ENCODE measurements around the gene ITGAL.
"Not testable (repeated sequence)": the region's sequence is repeated elsewhere in the genome, so short reads cannot be mapped to it uniquely, and the experiment has no call there.

The ITGAL gene

DNA sequence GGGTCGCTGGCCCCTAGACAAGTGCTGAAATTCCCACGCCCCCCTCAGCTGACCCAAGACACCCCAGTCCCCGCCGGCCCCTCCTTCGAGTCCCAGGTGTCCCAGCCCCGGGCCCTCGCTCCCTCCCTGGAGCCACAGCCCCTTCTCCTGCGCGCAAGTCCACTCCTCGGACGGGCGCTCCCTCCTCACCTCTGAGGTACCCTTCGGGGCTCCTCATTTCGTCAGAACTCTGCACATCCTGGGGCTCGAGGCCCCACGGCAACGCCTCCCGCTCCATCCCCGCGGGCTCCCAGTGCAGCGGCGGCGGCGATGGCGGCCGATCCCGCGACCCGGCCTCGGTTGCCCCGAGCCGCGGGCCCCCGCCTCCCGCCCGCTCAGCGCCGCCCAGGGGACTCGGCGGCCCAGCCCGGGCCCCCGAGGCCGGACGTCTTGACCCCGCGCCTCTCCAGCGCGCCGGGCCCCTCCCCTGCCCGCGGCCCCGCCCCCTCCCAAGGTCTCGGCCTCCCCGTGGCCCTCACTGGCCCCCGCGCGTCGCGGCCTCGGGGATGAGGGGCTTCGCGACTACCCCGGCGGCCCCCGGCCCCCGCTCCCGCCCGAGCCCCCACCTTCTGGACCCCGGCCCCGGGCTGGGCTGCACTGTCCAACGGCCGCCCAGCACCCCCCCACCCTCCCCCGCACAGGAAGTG lies 53.7 kb downstream of the ITGAL start, which contains the start of gene ZNF768:
Gene ZNF768 (minus strand): TSS at position 430 of the 686 bp plus-strand sequence. CDS start 153 bp downstream, at position 277.
- no peak for DNase-seq (ENCODE audit: low spot score)

DNA sequence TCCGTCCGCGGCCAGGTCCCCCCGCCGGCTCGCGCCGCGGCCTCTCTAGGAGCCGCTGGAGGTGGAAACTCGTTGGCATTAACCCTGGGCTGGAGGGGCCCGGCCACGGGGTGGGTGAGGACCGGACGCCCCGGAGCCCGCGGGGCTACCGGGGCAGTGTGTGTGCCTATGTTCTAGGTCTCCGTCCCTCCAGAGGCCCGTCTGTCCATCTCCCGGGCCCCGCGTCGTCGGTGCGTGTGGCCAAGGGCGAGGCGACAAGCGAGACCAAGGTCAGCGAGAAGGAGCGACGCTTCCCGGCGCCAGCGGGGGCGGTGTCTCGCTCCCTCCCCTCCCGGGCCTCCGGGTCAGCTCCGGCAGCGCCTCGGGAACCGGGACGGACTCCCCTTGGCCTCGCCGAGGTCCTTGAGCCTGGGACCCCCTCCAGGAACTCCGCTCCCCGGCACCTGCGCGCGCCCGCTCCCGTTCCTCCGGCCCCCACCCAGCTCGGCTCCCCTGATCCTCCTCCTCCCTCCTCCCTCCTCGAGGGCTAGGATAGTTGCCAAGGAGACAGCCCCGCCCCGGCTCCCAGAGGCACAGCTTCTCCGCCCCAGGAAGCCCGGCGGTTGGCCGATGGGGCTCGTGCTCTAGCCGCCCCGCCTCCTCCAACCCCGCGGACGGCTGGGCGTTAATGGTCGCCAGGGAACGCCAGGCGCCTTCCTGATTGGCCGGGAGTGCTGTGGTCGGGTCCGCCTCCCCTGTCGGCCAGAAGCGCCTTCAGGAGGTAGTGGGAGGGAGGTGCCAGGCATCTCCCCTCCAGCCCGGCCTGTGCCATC lies 54.5 kb downstream of the ITGAL start:
- DNase-seq (ENCODE audit: low spot score) = peak; percentile 99

DNA sequence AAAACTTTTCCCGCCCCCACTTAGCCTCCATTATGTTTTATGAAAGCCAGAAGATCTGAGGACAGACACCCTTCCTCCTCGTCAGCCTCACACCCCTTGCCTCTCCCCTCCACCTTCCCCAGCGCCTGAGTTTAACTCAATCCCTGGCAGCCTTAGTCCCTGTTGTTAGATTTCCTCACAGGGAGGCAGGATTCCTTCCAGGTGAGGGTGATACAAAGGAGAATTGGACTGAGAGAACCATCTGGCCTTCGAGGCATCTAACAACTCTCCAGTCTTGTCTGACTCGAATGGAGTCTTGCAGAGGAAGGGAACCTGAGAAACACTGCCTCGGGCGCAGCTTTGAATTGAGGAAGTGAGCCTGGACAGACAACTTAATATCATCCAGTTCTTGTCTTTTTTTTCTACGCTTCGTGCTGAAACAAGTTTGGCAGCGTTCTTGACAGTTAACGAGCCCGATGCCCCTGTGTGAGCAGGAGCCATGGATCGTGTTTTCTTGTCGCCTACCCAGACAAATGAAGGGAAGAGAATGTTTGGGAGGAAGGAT lies 55.2 kb downstream of the ITGAL start:
- DNase-seq (ENCODE audit: low spot score) = no peak

GRCh38 chr16:30528799-30529457 lies 56.4 kb downstream of the ITGAL start:
- DNase-seq (ENCODE audit: low spot score) = no peak

- no peak for DNase-seq (ENCODE audit: low spot score)
Measured at GRCh38 chr16:30530163-30531037, 57.9 kb downstream of the ITGAL start.

- DNase-seq (ENCODE audit: low spot score) = no peak
Measured at GRCh38 chr16:30532285-30533145, 60.0 kb downstream of the ITGAL start.

DNA sequence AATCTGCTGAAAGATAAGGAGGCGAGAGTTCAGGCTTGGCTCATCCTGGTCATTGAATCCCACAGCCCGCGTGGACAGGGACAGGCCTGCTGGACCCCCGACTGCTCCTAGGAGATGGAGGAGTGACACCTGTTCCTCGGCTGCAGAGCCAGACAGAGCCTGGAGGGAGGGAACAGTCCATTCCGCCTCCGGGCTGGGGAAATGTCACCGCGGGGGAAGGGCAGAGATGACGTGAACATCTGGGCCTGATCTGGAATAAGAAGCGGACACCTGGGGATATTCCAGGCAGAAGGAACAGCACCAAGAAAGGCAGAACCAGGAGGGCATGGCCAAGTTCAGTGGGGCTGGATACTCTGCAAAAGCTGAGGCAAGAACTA lies 60.6 kb downstream of the ITGAL start:
- DNase-seq (ENCODE audit: low spot score) = no peak

GRCh38 chr16:30533748-30534367 lies 61.3 kb downstream of the ITGAL start:
- DNase-seq (ENCODE audit: low spot score) = peak; percentile 31

- DNase-seq (ENCODE audit: low spot score) = peak; percentile 82
Measured at GRCh38 chr16:30534368-30535105, 62.0 kb downstream of the ITGAL start, which contains the start of gene ZNF747. TSS of gene ZNF747 (minus strand) at chr16:30534858. CDS start at chr16:30534679, 179 bp downstream.

GRCh38 chr16:30535106-30535776 lies 62.7 kb downstream of the ITGAL start:
- DNase-seq (ENCODE audit: low spot score) = no peak

- DNase-seq (ENCODE audit: low spot score) = peak; percentile 75
Measured at GRCh38 chr16:30535777-30536190, 63.2 kb downstream of the ITGAL start.

DNA sequence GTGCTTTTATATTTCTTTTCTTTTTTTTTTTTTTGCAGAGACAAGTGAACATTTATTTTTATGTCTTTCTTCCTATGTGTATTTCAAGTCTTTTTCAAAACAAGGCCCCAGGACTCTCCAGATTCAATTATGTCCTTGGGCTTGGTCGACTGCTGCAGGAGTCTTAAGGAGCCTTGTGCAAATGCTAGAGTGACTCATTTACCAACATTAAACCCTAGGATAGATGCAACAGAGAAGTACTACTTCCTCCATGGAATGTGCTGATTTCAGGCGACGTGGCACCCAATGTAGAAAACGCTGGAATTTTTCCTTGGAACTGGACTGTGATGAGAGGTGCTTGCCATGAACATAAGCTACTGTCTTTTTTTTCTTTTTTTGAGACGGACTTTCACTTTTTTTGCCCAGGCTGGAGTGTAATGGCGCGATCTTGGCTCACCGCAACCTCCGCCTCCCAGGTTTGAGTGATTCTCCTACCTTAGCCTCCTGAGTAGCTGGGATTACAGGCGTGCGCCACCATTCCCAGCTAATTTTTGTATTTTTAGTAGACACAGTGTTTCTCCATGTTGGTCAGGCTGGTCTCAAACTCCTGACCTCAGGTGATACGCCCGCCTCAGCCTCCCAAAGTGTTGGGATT lies 64.0 kb downstream of the ITGAL start:
- not testable (repeated sequence) for DNase-seq (ENCODE audit: low spot score)

GRCh38 chr16:30539000-30539964 lies 66.7 kb downstream of the ITGAL start:
- no peak for DNase-seq (ENCODE audit: low spot score)

GRCh38 chr16:30539986-30540526 lies 67.5 kb downstream of the ITGAL start:
- DNase-seq (ENCODE audit: low spot score) = not testable (repeated sequence)

- not testable (repeated sequence) for DNase-seq (ENCODE audit: low spot score)
Measured at GRCh38 chr16:30540916-30541464, 68.4 kb downstream of the ITGAL start.

Data from hepatic stellate cell (primary cell).